ENCODE data around the gene GTF2IRD2. TPM values are rescaled to one million over a fixed set of nuclear protein-coding genes. Genes with fewer than 3 reads are reported as not detected.
A peak's percentile ranks its signal among the peaks of the same experiment; 100 is the strongest.
"Not testable (repeated sequence)": the region's sequence is repeated elsewhere in the genome, so short reads cannot be mapped to it uniquely, and the experiment has no call there.

Gene GTF2IRD2
- total RNA-seq, 2 experiments from 2014 or later: 9.9 to 13.7 TPM

DNA sequence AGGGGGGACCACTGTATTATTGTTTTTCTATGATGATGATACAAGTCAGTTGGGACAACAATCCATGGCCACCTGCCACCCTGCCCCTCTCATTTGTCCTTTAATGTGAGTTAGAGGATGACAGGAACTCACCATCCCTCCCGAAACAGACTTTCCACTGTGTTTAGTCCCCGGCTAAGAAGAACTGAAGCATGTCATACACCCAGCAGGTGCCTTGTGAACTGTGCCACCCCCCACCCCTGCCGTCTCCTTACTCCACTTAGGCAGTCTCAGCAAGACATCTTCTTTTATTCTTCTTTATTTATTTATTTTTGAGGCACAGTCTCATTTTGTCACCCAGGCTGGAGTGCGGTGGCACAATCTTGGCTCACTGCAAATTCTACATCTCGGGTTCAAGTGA lies 30.1 kb downstream of the GTF2IRD2 start:
- H3K27ac Mint-ChIP-seq; H3K36me3 Mint-ChIP-seq (ENCODE audit: low read depth); DNase-seq; CTCF ChIA-PET; H3K4me3 Mint-ChIP-seq; H3K9me3 Mint-ChIP-seq; H3K4me1 Mint-ChIP-seq; POLR2A ChIA-PET; H3K27me3 Mint-ChIP-seq: not testable (repeated sequence)

DNA sequence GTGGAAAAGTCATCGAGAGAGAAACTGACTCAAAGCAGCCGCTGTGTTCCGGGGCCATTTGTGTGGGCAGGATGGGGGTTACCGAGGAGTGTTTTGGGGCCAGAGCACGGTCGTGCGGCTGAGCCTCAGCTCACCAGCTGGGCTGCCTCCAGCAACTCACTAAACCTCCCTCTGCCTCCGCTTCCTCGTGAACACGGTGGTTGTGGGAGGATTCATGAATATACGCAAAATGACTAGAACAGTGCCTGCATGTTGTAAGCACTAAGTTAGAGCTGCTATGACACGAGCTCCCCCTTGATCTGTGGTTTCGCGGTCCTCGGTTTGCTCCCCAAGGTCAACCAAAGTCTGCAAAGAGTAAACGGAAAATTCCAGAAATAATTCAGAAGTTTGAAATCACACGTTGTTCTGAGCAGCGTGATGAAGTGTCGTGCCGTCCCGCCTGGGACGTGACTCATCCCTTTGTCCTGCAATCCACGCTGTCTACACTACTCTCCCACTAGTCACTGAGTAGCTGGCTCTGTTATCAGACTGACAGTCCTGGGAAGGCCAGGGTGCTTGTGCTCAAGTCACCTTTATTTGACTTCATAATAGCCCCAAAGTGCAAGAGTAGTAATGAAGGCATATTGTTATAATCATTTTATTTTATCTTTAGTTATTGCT lies 31.1 kb downstream of the GTF2IRD2 start:
- H3K27me3 Mint-ChIP-seq; POLR2A ChIA-PET; H3K4me1 Mint-ChIP-seq; H3K9me3 Mint-ChIP-seq; H3K27ac Mint-ChIP-seq; H3K36me3 Mint-ChIP-seq (ENCODE audit: low read depth); DNase-seq; H3K4me3 Mint-ChIP-seq; CTCF ChIA-PET: not testable (repeated sequence)

DNA sequence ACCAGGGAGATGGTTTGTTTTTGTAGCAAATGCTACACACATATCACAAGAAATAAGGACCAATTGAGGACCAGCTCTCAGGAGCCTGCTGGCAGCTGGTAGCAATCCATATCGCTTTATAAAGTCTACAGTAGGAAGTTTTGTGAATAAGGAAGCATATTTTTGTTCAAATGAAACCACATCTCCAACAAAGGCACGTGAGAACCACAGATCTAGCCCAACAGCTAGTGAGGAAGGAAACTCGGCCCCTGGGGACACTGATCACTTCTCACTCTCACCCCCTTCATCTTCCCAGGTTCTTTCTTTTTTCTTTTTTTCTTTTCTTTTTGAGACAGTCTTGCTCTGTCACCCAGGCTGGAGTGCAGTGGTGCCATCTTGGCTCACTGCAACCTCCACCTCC lies 35.5 kb downstream of the GTF2IRD2 start:
- H3K4me3 Mint-ChIP-seq: not testable (repeated sequence)

DNA sequence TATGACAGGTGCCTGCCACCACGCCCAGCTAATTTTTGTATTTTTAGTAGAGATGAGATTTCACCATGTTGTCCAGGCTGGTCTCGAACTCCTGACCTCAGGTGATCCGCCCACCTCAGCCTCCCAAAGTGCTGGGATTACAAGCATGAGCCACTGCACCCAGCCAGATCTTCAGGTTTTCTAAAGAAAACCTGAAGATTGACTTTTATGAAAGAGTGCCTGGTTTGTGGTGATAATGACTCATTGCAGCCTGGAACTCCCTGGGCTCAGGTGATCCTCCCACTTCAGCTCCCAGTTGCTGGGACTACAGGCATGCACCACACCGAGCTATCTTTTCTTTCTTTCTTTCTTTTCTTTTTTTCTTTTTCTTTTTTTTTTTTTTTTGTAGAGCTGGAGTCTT lies 52.8 kb downstream of the GTF2IRD2 start:
- H3K27ac Mint-ChIP-seq; H3K36me3 Mint-ChIP-seq (ENCODE audit: low read depth); H3K27me3 Mint-ChIP-seq; POLR2A ChIA-PET; H3K4me3 Mint-ChIP-seq; CTCF ChIA-PET; H3K9me3 Mint-ChIP-seq; H3K4me1 Mint-ChIP-seq; DNase-seq: not testable (repeated sequence)

More for the DNA sequence above, 35.5 kb downstream of the GTF2IRD2 start:
- CTCF ChIA-PET: interaction anchor here (0.6 kb wide), 1 partner anchor 191 kb away, joined by 4 read pairs; no protein-coding TSS in a partner anchor
- H3K36me3 Mint-ChIP-seq (ENCODE audit: low read depth); H3K4me1 Mint-ChIP-seq; H3K9me3 Mint-ChIP-seq; H3K27ac Mint-ChIP-seq; DNase-seq; POLR2A ChIA-PET; H3K27me3 Mint-ChIP-seq: not testable (repeated sequence)

DNA sequence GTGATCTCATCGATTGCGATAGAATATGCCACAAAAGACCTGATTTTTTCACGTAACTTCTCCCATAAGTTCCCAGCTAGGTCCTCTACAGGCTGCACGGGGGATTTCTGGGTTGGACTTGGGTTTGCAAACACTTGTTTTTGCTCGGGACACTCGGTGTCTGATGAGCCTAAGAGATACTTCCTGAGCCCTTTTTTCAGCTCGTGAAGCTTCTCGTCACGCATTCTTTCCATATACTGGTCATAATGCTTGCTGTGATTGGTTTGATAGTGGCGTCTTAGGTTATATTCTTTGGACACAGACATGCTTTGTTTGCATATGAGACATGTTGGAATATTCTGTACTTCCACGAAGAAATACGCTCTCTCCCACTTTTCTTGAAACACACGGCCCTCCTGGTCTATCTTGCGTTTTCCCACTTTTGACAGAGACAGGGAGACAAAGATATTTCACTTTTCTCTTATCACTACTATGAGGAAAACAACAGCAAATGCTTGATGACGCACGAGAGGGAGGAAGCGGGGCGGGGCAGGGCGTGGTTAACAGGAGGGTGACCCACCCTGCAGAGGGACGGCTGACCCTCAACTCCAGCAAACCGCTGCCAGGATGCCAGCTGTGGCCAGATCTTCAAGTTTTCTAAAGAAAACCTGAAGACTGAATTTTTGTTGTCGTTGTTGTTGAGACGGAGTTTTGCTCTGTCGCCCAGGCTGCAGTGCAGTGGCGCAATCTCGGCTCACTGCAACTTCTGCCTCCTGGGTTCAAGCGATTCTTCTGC lies 53.4 kb downstream of the GTF2IRD2 start:
- H3K27ac Mint-ChIP-seq; POLR2A ChIA-PET; H3K9me3 Mint-ChIP-seq; H3K4me3 Mint-ChIP-seq; CTCF ChIA-PET; H3K36me3 Mint-ChIP-seq (ENCODE audit: low read depth); H3K4me1 Mint-ChIP-seq; DNase-seq; H3K27me3 Mint-ChIP-seq: not testable (repeated sequence)

DNA sequence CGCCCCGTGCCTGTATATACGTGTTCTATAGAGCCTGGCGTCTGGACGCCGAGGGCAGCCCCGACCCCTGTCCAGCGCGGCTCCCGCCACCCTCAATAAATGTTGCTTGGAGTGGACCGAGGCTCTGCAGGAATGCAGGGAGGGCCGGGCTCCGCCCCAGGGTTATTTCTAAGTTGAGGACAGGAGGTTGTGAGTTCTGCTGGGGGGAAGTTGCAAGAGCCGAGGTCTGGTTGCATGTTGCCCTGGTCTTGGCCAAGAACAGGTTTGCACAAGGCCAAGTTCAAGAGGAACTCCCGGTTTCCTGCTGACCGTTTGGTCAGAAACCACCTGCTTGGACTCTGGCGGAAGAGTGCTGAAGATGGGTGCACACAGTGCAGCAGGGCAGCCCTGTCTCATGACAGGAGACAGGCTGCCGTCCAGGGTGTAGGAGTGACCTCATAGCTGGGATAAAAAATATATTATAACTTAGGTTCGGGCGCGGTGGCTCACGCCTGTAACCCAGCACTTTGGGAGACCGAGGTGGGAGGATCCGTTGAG lies 62.1 kb downstream of the GTF2IRD2 start:
- H3K27me3 Mint-ChIP-seq; CTCF ChIA-PET; H3K36me3 Mint-ChIP-seq (ENCODE audit: low read depth); H3K4me3 Mint-ChIP-seq; H3K9me3 Mint-ChIP-seq; DNase-seq; H3K27ac Mint-ChIP-seq; POLR2A ChIA-PET; H3K4me1 Mint-ChIP-seq: not testable (repeated sequence)

DNA sequence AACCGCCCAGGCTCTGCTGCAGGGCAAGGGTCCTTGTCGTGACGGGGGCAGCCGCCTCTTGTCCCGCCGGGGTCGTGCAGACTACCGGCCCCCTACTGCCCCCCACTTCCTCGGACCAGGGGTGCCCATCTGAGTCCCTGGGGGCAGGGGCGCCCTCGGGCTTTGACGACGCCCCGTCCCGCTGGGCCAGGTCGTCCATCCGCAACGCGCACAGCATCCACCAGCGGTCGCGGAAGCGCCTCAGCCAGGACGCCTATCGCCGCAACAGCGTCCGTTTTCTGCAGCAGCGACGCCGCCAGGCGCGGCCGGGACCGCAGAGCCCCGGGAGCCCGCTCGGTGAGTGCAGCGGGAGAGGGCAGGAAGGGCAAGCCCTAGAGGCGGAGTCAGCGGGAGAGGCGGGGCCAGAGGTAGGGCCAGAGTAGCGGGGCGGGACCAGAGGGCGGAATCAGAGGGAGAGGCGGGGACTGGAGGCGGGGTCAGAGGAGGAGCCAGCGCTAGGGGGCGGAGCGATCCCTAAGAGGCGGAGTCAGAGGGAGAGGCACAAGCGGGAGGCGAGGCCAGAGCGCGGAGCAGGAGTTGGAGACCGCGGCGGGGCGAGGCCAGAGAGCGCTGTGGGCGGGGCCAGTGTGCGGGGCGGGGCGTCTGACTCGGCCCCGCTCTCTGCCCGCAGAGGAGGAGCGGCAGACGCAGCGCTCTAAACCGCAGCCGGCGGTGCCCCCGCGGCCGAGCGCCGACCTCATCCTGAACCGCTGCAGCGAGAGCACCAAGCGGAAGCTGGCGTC lies 62.8 kb downstream of the GTF2IRD2 start:
- H3K36me3 Mint-ChIP-seq (ENCODE audit: low read depth); H3K27me3 Mint-ChIP-seq; POLR2A ChIA-PET; CTCF ChIA-PET; H3K9me3 Mint-ChIP-seq; H3K4me1 Mint-ChIP-seq: not testable (repeated sequence)
- H3K4me3 Mint-ChIP-seq: peak overlapping the region; percentile 51
- peak; percentile 93 for DNase-seq
- H3K27ac Mint-ChIP-seq: peak overlapping the region; percentile 19

DNA sequence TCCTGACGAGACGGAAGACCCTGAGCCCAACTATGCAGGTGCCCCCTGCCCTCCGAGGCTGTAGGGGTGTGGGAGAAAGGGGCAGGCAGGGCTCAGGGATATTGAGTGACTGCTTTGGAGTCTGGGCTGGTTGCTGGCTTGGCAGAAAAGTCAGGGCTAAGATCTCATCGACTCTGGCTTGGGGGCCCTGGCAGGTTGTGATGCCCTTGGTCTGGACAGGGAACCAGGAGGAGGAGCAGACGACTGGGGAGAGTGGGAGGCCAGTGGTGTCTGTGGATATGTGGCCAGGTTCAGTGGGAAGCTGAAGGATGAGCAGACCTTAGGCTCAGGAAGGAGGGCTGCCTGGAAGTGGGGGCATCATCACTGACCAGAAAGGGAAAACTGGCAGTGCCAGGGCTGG lies 67.8 kb downstream of the GTF2IRD2 start:
- H3K4me1 Mint-ChIP-seq; H3K27ac Mint-ChIP-seq; H3K36me3 Mint-ChIP-seq (ENCODE audit: low read depth); H3K27me3 Mint-ChIP-seq; POLR2A ChIA-PET; DNase-seq; H3K4me3 Mint-ChIP-seq; CTCF ChIA-PET; H3K9me3 Mint-ChIP-seq: not testable (repeated sequence)

DNA sequence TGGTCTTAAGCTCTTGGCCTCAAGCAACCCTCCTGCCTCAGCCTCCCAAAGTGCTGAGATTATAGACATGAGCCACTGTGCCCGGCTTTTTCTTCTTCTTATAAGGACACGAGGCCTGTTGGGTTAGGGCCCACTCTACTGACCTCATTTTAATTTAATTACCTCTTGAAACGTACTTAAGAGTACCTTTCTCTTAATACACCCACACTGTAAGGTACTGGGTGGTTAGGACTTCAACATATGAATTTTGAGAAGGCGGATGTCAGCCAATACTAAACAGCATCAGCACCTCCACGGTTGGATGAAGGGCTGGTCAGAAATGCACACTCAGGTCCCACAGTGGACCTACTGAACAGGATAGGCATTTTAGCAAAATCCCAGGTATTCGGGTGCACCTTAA lies 69.7 kb downstream of the GTF2IRD2 start:
- H3K4me3 Mint-ChIP-seq; H3K9me3 Mint-ChIP-seq; DNase-seq; H3K27me3 Mint-ChIP-seq; H3K4me1 Mint-ChIP-seq; POLR2A ChIA-PET; H3K36me3 Mint-ChIP-seq (ENCODE audit: low read depth); CTCF ChIA-PET; H3K27ac Mint-ChIP-seq: not testable (repeated sequence)

DNA sequence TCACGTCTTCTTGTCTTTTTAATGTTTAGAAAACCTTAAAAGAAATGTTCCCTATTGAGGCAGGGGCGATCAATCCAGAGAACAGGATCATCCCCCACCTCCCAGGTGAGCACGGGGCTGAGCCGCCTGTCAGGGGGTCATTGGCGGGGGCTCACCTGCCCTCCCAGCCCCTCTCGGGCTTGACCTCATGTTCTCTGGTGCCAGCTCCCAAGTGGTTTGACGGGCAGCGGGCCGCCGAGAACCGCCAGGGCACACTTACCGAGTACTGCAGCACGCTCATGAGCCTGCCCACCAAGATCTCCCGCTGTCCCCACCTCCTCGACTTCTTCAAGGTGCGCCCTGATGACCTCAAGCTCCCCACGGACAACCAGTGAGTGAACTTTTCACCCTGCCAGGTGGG lies 72.4 kb downstream of the GTF2IRD2 start:
- H3K4me1 Mint-ChIP-seq, POLR2A ChIA-PET, H3K4me3 Mint-ChIP-seq: not testable (repeated sequence)

DNA sequence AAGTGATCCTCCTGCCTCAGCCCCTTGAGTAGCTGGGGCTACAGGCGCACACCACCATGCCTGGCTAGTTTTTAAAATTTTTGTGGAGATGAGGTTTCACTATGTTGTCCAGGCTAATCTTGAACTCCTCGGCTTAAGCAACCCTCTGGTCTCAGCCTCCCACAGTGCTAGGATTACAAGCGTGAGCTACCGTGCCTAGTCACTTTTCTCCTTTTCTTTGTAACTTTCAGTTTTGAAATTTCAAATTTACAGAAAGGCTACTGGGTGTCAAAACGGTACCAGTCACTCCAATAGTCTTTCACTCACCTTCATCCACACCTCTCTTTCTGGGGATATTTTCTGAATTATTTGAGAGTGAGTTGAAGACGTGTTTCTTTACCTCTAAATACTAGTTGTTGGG lies 76.3 kb downstream of the GTF2IRD2 start:
- H3K27me3 Mint-ChIP-seq; H3K9me3 Mint-ChIP-seq; DNase-seq; H3K27ac Mint-ChIP-seq; H3K36me3 Mint-ChIP-seq (ENCODE audit: low read depth); CTCF ChIA-PET; H3K4me3 Mint-ChIP-seq; POLR2A ChIA-PET; H3K4me1 Mint-ChIP-seq: not testable (repeated sequence)

More for the DNA sequence above, 72.4 kb downstream of the GTF2IRD2 start:
- H3K36me3 Mint-ChIP-seq (ENCODE audit: low read depth); H3K27me3 Mint-ChIP-seq; H3K9me3 Mint-ChIP-seq; H3K27ac Mint-ChIP-seq; DNase-seq; CTCF ChIA-PET: not testable (repeated sequence)

DNA sequence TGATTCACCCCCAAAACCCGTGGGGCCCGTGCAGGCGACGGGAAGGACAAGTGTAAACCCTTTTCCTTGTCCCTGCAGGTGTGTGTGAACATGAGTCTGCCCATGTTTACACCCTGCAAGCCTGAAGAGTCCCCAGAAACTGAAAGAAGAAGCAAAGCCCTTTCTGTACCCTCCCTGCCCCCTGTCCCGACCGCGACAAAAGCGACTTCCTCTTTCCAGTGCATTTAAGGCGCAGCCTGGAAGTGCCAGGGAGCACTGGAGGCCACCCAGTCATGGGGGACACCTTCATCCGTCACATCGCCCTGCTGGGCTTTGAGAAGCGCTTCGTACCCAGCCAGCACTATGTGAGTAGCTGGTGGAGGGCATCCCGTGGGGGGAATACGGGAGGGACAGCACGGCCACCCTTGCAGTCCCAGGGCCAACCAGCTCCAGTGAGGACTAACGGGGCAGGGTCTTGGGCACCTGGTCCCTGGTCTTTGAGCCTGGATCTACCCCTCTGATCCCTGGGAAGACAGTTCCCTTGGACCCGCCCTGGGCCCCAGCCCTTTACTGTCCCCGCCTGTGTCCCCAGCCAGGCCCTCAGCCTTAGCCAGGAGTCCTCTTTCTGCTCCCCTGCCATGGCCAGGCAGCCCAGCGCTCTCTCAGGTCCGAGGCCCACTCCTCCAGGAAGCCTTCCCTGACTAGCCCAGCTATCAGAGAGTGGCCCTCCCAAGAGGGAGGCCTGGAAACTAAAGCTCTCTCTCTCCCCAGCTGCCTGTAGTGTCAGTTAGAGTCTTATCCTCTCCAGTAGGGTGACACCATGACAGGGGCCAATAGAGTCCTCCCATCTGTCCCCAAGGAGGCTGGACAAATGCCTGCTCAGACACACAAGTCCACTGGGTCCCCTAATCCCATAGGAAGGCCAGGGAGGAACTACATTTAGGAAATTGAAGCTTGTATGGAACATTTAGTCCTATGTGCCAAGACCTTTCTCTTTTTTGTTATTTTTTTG lies 77.3 kb downstream of the GTF2IRD2 start, which contains the start of gene NCF1:
Gene NCF1, plus strand, starts transcription at position 252 of the 991 bp plus-strand sequence. Its CDS starts 21 bp downstream, at position 273.
- CTCF ChIA-PET; H3K36me3 Mint-ChIP-seq (ENCODE audit: low read depth); H3K9me3 Mint-ChIP-seq; H3K27me3 Mint-ChIP-seq; H3K27ac Mint-ChIP-seq; POLR2A ChIA-PET; H3K4me3 Mint-ChIP-seq; H3K4me1 Mint-ChIP-seq; DNase-seq: not testable (repeated sequence)
